GOT3 (cell line): ENCODE results near the gene PSMB4.
"Not testable (repeated sequence)": the region's sequence is repeated elsewhere in the genome, so short reads cannot be mapped to it uniquely, and the experiment has no call there.

ENCODE experiments used
- DNase-seq: peaks from one replicate; lab custom pipeline; 2025; ENCODE audit warnings: mixed read lengths; lab: John Stamatoyannopoulos, UW

Gene PSMB4

DNA sequence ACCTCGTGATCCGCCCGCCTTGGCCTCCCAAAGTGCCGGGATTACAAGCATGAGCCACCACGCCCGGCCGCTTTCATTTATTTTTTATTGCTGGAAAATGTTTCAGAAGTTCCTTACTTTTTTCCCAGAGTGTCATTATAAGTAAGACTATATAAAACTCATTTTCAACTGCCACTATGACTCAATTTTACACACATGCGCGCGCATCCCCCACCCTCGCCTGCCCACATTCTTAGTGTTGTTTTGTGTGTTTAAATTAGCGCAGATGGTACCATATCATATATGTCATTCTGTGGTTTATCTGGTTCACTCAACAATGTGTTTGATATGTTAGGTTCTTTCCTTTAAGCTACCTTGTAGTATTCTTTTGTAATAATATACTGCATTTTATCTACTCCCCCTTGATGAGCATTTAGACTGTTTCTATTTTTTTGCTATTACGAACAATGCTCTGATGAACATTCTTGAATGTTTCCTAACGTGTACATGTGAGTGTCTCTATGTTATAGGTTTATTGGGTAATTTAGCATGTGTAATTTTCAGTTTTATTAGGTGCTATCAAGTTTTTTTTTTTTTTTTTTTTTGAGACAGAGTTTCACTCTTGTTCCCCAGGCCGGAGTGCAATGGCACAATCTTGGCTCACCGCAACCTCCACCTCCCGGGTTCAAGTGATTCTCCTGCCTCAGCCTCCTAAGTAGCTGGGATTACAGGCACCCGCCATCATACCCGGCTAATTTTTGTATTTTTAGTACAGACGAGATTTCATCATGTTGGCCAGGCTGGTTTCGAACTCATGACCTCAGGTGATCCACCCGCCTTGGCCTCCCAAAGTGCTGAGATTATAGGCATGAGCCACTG is 8.9 kb upstream of the PSMB4 start:
- DNase-seq: not testable (repeated sequence)

GRCh38 chr1:151391079-151391563 is 8.3 kb upstream of the PSMB4 start:
- DNase-seq: no peak

GRCh38 chr1:151393583-151393982 is 5.8 kb upstream of the PSMB4 start:
- DNase-seq: no peak

DNA sequence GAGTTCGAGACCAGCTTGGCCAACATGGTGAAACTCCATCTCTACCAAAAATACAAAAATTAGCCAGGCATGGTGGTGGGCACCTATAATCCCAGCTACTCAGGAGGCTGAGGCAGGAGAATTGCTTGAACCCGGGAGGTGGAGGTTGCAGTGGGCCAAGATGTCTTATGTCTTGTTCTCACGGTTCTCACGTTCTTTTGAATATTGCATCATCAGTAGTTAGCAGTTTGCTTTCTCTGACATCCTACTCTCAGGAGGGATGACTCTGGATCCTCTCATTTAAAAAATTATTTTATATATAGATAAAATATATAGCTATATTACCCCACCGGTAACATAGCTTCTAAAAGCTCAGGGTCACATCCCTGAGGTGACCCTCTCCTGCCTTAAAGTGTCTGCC is 3.1 kb upstream of the PSMB4 start:
- DNase-seq: not testable (repeated sequence)

DNA sequence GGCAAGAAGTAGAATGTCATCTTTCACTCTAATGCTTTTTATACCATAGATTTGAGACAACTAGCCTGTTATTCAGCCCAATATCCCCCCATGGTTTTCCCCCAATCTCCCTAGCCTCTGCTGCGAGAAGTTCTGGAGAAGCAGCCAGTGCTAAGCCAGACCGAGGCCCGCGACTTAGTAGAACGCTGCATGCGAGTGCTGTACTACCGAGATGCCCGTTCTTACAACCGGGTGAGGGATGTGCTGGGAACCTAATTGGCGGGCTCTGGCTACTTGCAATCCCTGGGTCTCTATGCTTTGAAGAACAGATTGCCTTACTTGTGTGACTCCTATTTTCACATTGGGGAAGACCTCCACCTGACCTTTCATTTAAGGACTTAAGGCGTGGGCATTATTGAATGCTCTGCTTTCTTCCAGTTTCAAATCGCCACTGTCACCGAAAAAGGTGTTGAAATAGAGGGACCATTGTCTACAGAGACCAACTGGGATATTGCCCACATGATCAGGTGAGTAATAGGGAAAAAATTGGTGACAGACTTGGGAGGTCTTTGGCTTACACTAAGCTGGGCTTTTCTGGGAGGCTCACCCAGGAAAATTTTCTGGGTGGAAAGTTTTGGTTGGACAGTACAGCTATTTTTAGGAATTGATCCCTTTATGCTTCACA is 1.9 kb downstream of the PSMB4 start:
- no peak for DNase-seq

GRCh38 chr1:151401860-151402259 is 2.5 kb downstream of the PSMB4 start:
- no peak for DNase-seq

DNA sequence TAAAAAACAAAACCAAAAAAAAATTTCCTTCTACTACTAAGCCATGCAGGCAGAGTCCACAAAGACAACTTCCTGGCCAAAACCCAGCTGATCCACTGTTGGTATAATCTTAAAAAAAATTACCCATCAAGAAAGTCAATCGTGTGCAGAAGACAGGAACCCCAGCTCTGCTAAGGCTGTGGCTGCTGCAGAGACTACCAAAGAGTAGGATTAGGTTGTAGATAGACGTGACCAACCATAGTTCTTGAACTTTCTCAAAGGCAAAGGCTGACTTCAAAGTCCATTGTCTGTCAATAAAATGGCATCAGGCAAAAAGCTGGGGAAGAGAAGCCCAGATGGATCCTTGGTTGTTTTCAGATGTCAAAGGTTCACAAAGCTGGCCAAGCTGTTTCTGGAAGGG is 3.4 kb downstream of the PSMB4 start:
- no peak for DNase-seq

DNA sequence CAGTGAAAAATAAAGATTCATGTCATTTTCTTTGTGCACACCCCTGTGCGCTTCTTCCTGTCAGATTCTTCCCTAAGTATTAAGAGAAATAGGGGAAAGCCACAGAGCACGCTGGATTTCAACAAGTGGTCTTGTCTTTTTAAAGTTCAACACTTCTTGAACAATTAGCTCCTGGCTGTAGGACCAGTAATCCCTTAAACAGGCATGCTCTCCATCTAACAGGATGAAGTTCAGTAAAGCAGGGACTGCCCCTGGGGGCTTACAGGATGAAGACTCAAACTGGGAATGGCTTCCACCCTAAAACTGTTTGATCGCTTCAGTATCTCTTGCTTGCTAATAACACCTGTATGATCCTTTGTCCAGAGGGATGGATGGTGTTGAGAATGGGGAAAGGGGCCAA is 4.2 kb downstream of the PSMB4 start:
- no peak for DNase-seq

DNA sequence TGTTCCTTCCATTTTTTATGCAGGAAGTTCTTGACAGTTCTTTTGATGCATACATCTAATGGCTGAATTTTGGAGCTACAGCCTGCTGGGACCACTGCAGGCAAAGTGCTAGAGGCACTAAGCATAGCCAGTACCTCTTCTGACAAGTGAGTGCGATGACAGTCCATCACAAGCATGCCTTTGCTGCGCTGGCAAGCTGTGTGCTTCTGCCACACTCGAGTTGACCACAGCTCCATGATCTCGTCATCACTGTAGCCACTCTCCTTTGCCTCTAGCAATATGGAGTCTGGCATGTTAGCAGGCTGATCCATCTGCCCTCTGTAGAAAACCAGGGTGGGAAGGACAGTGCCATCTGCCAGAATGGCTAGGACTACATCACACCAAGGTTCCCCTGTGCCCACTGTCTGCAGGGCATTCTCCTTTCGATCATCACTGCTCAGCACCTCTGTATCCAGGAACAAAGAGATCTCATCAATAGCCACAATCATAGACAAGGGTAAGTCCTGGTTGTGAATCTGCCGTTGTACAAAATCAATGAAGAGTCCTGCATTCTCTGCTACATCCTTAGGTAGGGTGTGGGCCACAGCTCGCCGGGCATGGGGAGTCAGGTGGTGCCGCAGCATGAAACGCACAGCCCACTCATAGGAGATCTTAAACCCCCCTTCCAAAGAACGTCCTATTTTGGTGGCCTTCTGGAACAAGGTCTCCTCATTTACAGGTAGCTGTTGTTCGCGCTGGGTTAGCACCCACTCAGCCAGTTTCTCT is 6.0 kb downstream of the PSMB4 start:
- DNase-seq: no peak

- DNase-seq: no peak
Measured at GRCh38 chr1:151406176-151406575, 6.8 kb downstream of the PSMB4 start.

- DNase-seq: no peak
Measured at GRCh38 chr1:151407304-151407703, 7.9 kb downstream of the PSMB4 start.

- DNase-seq: no peak
Measured at GRCh38 chr1:151408891-151409290, 9.5 kb downstream of the PSMB4 start.

DNA sequence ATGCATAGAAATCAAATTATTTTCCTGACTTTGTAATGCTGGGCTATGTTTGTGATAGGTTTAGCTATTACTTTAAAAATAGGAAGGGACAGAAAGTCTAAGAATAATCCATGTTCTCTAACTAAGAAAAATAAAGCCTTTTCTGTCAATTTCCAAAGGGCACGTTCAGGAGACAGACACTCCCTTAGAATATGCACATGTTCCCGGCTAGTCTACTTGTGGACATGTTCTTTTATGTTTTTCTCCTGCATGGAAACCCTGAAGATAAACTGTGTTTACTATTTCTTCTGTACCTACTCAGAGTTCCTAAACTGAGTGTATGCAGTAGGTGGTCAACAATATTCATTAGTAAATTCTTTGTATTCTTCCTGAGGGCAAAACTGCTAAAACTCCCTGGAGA is 12.5 kb downstream of the PSMB4 start:
- no peak for DNase-seq

DNA sequence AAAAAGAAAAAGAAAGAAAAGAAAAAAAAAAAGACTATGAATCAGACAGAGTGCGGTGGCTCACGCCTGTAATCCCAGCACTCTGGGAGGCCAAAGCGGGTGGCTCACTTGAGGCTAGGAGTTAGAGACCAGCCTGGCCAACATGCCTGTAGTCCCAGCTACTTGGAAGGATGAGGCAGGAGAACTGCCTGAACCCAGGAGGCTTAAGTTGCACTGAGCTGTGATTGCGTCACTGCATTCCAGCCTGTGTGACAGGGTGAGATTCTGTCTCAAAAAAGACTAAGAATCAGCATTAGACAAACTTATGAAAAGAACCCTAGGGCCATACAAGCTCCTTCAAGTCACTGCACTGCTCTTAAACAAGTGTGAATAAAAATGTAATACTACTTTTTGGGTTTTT is 16.9 kb downstream of the PSMB4 start:
- DNase-seq: no peak

GRCh38 chr1:151418081-151418480 is 18.7 kb downstream of the PSMB4 start:
- DNase-seq: no peak

DNA sequence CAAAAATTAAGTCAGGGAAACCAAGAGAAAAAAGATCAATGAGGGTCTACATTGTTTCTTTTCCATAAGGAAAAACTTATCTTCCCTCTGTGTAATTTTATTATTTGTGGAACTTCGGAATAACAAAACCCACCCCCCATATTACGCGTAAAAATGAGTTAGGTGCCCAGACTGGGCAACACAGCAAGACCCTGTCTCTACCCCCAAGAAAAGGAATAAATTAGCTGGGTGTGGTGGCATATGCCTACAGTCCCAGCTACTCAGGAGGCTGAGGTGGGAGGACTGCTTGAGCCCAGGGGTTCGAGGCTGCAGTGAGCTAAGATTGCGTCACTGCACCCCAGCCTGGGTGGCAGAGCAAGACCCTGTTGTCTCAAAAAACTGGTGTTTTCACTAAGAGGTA is 20.4 kb downstream of the PSMB4 start:
- DNase-seq: no peak

DNA sequence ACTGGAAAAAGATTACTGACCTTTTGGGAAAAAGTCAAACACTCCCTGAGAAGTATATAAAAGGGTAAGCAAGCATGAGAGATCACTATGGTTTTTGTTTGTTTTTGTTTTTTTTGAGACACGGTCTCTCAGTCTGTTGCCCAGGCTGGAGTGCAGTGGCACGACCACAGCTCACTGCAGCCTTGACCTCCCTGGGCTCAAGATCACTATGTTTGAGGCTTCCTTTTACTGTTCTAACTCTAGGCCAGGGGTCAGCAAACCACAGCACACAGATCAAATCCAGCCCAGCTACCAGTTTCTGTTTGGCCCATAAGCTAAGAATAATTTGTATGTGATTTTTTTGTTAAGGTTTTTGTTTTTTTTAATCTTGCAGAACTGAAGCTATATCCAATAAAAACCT is 25.7 kb downstream of the PSMB4 start:
- no peak for DNase-seq

GRCh38 chr1:151428068-151428467 is 28.7 kb downstream of the PSMB4 start:
- DNase-seq: no peak

DNA sequence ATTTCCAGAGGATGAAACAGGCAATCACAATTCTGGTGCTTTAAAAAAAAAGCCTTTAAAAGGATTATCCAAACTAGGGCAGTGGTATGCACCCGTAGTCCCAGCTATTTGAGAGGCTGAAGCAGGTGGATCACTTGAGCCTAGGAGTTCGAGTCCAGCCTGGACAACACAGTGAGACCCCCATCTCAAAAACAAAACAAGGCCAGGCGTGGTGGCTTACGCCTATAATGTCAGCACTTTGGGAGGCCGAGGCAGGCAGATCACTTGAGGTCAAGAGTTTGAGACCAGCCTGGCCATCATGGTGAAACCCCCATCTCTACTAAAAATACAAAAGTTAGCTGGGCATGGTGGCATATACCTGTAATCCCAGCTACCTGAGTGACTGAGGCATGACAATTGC is 34.5 kb downstream of the PSMB4 start:
- not testable (repeated sequence) for DNase-seq

DNA sequence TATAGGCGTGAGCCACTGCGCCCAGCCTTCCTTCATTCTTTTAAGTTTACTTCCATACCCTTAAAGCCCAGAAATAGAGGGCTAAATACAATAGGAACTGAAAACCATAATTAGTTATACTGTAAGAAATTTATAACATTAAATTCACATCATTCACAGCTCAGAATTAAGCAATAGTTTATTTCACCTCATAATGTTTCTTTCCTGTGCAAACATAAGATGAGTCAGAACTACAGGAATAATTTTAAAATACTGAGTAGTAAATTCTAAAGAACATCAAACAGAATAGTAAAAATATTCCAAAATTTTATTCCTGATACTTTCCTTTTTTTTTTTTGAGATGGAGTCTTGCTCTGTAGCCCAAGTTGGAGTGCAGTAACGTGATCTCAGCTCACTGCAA is 35.8 kb downstream of the PSMB4 start:
- DNase-seq: no peak

DNA sequence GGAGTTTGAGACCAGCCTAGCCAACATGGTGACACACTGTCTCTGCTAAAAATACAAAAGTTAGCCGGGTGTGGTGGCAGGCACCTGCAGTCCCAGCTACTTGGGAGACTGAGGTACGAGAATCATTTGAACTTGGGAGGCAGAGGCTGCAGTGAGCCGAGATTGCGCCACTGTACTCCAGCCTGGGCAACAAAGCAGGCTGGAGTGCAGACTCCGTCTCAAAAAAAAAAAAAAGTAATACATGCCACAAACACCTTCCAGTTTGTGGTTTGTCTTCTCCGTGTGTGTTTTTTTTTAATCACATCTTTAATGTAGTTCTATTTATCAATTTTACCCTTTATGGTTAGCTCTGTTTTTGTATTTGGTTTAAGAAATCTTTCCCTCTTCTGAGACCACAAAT is 37.6 kb downstream of the PSMB4 start:
- DNase-seq: no peak

GRCh38 chr1:151437396-151437795 is 38.0 kb downstream of the PSMB4 start:
- not testable (repeated sequence) for DNase-seq
